Fibroblast of mammary gland (primary cell): ENCODE results near the gene MAIP1.

ENCODE experiments used
- DNase-seq: peaks from one replicate; pipeline ENCODE4 v3.0.0-alpha.2; 2010; ENCODE audit warnings: low read depth
- H3K4me3 ChIP-seq: 2 replicates; pipeline ENCODE4 v1.5.1; 2011; ENCODE audit warnings: low read depth, mild to moderate bottlenecking, low read length, moderate library complexity; ENCODE audit not compliant: control insufficient read depth
- CTCF ChIP-seq: conservative IDR thresholded peaks from 2 replicates; pipeline ENCODE4 v1.5.1; 2011; ENCODE audit warnings: low read depth, low read length, inconsistent platforms; ENCODE audit not compliant: control insufficient read depth, insufficient read depth

MAIP1 gene

GRCh38 chr2:199994896-199995295 lies 39.5 kb downstream of the MAIP1 start:
- H3K4me3 ChIP-seq = no peak overlapping the region
- DNase-seq = no peak
- TF ChIP-seq CTCF = no peak

GRCh38 chr2:199997296-199997695 lies 41.9 kb downstream of the MAIP1 start:
- DNase-seq = no peak
- no peak overlapping the region for H3K4me3 ChIP-seq
- TF ChIP-seq CTCF = no peak

- no peak for DNase-seq
- H3K4me3 ChIP-seq = no peak overlapping the region
- TF ChIP-seq CTCF = no peak
Observed at GRCh38 chr2:199999166-199999565, 43.8 kb downstream of the MAIP1 start.

GRCh38 chr2:200000444-200001163 lies 45.2 kb downstream of the MAIP1 start:
- H3K4me3 ChIP-seq = no peak overlapping the region
- TF ChIP-seq CTCF = no peak
- DNase-seq = no peak

GRCh38 chr2:200003444-200003843 lies 48.1 kb downstream of the MAIP1 start:
- DNase-seq = peak; percentile 12
- no peak for TF ChIP-seq CTCF
- H3K4me3 ChIP-seq = no peak overlapping the region

- no peak overlapping the region for H3K4me3 ChIP-seq
- no peak for DNase-seq
- no peak for TF ChIP-seq CTCF
Observed at GRCh38 chr2:200005675-200006074, 50.3 kb downstream of the MAIP1 start.
